Osteoblast (primary cell): ENCODE data around the gene USP6NL. TPM values are rescaled to one million over a fixed set of nuclear protein-coding genes. Genes with fewer than 3 reads are reported as not detected.
"Not testable (repeated sequence)": the region's sequence is repeated elsewhere in the genome, so short reads cannot be mapped to it uniquely, and the experiment has no call there.

Experiments
- DNase-seq: peaks from one replicate; pipeline ENCODE4 v3.0.0; 2011; ENCODE audit warnings: low spot score, mixed read lengths; ENCODE audit not compliant: insufficient read length; ENCODE audit errors: missing footprints
- H2AFZ ChIP-seq: 2 replicates; pipeline ENCODE4 v1.6.0; 2011; ENCODE audit warnings: mild to moderate bottlenecking, low read length
- H3K27ac ChIP-seq: 2 replicates; pipeline ENCODE4 v1.5.1; 2011; ENCODE audit warnings: mild to moderate bottlenecking, low read depth, low read length, moderate library complexity
- H3K27me3 ChIP-seq: 2 replicates; pipeline ENCODE4 v1.6.0; 2012; ENCODE audit warnings: mild to moderate bottlenecking, control low read depth, inconsistent platforms, low read length, moderate library complexity; ENCODE audit not compliant: insufficient read depth
- H3K36me3 ChIP-seq: 2 replicates; pipeline ENCODE4 v1.5.1; 2011; ENCODE audit warnings: mild to moderate bottlenecking, low read length, control low read depth, moderate library complexity; ENCODE audit not compliant: insufficient read depth
- H3K4me1 ChIP-seq: 2 replicates; pipeline ENCODE4 v1.5.1; 2011; ENCODE audit warnings: mild to moderate bottlenecking, low read length, control low read depth, moderate library complexity; ENCODE audit not compliant: insufficient read depth
- H3K4me2 ChIP-seq: 2 replicates; pipeline ENCODE4 v1.6.0; 2011; ENCODE audit warnings: mild to moderate bottlenecking, low read length; ENCODE audit not compliant: insufficient read depth
- H3K4me3 ChIP-seq: fragments of 200-600 bp; sonication (generic); 3 replicates; pipeline ENCODE4 v1.5.1; 2012; ENCODE audit warnings: mild to moderate bottlenecking, low read length, inconsistent platforms; ENCODE audit not compliant: insufficient read depth
- H3K79me2 ChIP-seq: 2 replicates; pipeline ENCODE4 v1.6.0; 2012; ENCODE audit warnings: mild to moderate bottlenecking, low read length, control low read depth, inconsistent platforms; ENCODE audit not compliant: insufficient read depth
- H3K9me3 ChIP-seq: 2 replicates; pipeline ENCODE4 v1.5.1; 2011; ENCODE audit warnings: low read depth, low read length, control low read depth
- H4K20me1 ChIP-seq: 2 replicates; pipeline ENCODE4 v1.6.0; 2012; ENCODE audit warnings: mild to moderate bottlenecking, low read length, control low read depth; ENCODE audit not compliant: insufficient read depth
- total RNA-seq: library from RNA; depleted of rRNA; stranded (reverse); fragments of >200 nt; gene quantifications from 2 replicates; pipeline ENCODE4 v1.2.3, GENCODE V29; 2012
- TF ChIP-seq, protein P1 (sequence below): IDR thresholded peaks from 2 replicates; pipeline ENCODE4 v1.5.1; 2011; ENCODE audit warnings: mild to moderate bottlenecking, low read depth, low read length, moderate library complexity; ENCODE audit errors: extremely low read depth

USP6NL gene
- total RNA-seq, 1 donor = 13.8 TPM

DNA sequence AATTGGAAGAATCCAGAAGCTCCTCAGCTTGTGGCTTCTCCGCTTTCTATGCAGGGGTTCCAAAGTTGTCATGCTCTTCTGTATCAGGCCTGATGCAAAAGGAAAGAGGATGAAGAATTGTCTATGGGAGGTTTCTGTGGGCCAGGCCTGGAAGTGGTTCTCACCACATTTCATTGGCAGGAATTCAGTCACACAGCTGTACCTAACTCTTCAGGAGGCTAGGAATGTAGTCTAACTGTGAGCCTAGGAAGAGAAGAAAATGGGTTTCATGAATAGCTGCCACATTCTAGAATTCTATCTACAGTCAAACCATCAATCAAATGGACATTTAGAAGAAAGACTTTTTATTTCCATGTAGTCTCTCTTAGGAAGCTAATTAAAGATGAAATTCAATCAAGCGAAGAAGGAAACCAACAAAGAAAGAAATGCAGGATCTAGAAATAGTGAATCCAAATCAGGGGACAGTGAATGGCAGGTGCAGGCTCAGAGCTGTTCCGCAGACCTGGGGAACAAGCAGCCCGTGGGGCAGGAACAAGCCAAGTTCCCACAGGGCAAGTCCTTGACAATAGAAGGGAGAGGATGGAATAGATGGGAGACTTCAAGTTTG, 25.4 kb upstream of the USP6NL start:
- H4K20me1 ChIP-seq = no peaks in the 10 kb centered on the region
- no peak overlapping the region for H3K27ac ChIP-seq
- no peak overlapping the region for H3K4me3 ChIP-seq
- H3K4me2 ChIP-seq = no peak overlapping the region
- H3K79me2 ChIP-seq = no peaks in the 10 kb centered on the region
- H2AFZ ChIP-seq = no peak overlapping the region
- no peaks in the 10 kb centered on the region for H3K9me3 ChIP-seq
- no peaks in the 10 kb centered on the region for H3K4me1 ChIP-seq
- TF ChIP-seq, protein P1, sequence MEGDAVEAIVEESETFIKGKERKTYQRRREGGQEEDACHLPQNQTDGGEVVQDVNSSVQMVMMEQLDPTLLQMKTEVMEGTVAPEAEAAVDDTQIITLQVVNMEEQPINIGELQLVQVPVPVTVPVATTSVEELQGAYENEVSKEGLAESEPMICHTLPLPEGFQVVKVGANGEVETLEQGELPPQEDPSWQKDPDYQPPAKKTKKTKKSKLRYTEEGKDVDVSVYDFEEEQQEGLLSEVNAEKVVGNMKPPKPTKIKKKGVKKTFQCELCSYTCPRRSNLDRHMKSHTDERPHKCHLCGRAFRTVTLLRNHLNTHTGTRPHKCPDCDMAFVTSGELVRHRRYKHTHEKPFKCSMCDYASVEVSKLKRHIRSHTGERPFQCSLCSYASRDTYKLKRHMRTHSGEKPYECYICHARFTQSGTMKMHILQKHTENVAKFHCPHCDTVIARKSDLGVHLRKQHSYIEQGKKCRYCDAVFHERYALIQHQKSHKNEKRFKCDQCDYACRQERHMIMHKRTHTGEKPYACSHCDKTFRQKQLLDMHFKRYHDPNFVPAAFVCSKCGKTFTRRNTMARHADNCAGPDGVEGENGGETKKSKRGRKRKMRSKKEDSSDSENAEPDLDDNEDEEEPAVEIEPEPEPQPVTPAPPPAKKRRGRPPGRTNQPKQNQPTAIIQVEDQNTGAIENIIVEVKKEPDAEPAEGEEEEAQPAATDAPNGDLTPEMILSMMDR = no peak
- no peaks in the 10 kb centered on the region for H3K27me3 ChIP-seq
- no peak for DNase-seq
- H3K36me3 ChIP-seq = no peaks in the 10 kb centered on the region

DNA sequence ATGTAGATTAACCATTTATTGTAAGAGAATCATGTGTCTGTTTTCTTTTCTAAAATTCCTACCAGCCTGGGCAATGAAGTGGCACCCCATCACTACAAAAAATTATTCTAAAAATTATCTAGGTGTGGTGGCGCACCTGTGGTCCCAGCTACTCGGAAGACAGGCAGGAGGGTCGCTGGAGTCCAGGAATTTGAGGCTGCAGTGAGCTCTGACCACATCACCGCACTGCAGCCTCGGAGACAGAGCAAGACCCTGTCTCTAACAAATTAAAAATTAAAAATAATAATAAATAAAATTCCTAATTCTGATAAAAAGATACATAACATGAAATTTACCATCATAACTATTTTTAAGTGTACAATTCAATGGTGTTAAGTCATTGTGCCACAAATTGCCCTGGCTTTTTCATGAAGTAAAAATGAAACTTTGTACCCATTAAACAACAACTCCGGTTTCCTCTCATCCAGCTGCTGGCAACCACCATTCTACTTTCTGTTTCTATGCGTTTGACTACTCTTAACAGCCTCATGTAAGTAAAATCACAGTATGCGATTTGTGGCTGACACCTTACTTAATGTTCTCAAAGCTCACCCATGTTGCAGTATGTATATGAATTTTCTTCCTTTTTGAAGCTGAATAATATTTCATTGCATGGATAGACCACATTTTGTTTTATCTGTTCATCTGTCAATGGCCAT, 20.6 kb upstream of the USP6NL start:
- no peaks in the 10 kb centered on the region for H4K20me1 ChIP-seq
- H2AFZ ChIP-seq = no peak overlapping the region
- H3K27ac ChIP-seq = no peak overlapping the region
- H3K4me1 ChIP-seq = no peaks in the 10 kb centered on the region
- TF ChIP-seq, protein P1 = no peak
- H3K4me3 ChIP-seq = no peak overlapping the region
- H3K36me3 ChIP-seq = no peaks in the 10 kb centered on the region
- H3K9me3 ChIP-seq = no peaks in the 10 kb centered on the region
- H3K4me2 ChIP-seq = no peak overlapping the region
- H3K79me2 ChIP-seq = no peaks in the 10 kb centered on the region
- H3K27me3 ChIP-seq = no peaks in the 10 kb centered on the region
- no peak for DNase-seq

DNA sequence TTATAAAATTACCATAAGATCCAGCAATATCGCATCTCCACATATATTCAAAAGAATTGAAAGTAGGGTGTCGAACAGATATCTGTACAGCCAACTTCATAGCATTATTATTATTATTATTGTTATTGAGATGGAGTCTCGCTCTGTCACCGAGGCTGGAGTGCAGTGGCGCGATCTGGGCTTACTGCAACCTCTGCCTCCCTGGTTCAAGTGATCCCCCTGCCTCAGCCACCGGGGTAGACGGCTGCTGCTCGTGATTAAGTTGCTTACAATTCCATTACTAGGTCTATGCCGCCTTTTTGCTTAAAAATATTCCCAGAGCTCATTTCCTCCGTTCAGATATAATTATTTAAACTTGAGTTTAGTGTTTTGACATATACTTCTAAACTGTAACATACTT, 19.8 kb upstream of the USP6NL start:
- no peak overlapping the region for H3K4me3 ChIP-seq

DNA sequence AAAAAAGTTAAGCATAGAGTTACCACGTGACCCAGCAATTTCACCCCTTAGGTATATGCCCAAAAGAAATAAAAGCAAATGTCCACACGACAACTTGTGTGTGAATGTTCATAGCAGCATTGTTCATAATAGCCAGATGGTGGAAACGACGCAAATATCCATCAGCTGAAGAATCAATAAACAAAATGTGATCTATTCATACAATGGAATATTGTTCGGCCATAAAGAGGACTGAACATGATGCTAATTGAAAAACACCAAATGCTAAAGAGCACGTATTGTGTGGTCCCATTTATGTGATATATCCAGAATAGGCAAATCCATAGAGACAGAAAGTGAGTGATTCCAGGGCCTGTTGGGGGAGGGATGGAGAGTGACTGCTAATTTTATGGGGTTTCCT, 18.3 kb upstream of the USP6NL start:
- TF ChIP-seq, protein P1 = no peak
- H3K27ac ChIP-seq = no peak overlapping the region
- no peak overlapping the region for H3K4me3 ChIP-seq
- H2AFZ ChIP-seq = no peak overlapping the region
- H3K36me3 ChIP-seq = no peaks in the 10 kb centered on the region
- no peak overlapping the region for H3K4me2 ChIP-seq
- H3K4me1 ChIP-seq = no peaks in the 10 kb centered on the region
- DNase-seq = no peak
- no peaks in the 10 kb centered on the region for H3K79me2 ChIP-seq
- no peaks in the 10 kb centered on the region for H3K9me3 ChIP-seq
- no peaks in the 10 kb centered on the region for H3K27me3 ChIP-seq
- no peaks in the 10 kb centered on the region for H4K20me1 ChIP-seq

More for the DNA sequence above, 19.8 kb upstream of the USP6NL start:
- TF ChIP-seq, protein P1 = no peak
- Histone ChIP-seq H3K79me2 (no peaks in the 10 kb centered on the region), H2AFZ (no peak overlapping the region), H3K27ac (no peak overlapping the region), H3K4me1 (no peaks in the 10 kb centered on the region), H3K4me2 (no peak overlapping the region), H3K9me3 (no peaks in the 10 kb centered on the region), H3K36me3 (no peaks in the 10 kb centered on the region), H3K27me3 (no peaks in the 10 kb centered on the region), H4K20me1 (no peaks in the 10 kb centered on the region)
- no peak for DNase-seq

DNA sequence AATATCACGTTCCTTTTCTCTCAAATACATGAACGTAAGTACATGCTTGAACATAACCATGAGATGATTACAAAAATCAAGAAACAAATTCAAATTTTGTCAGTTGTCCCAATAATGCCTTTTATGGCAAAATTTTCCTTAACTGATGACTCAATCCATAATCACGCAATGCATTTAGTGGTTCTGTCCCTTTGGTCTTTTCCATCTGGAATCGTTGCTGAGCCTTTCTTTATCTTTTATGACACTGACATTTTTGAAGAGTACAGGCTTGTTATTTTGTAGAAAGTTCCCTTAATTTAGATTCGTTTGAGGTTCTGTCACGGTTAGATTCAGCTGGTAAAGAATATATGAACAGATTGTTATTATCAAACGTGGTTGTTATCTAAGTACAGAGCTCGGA, 16.5 kb upstream of the USP6NL start:
- not testable (repeated sequence) for H2AFZ ChIP-seq

More for the DNA sequence above, 16.5 kb upstream of the USP6NL start:
- not testable (repeated sequence) for H3K4me1 ChIP-seq, H3K36me3 ChIP-seq, H3K4me2 ChIP-seq, H3K27ac ChIP-seq, H3K9me3 ChIP-seq, H4K20me1 ChIP-seq, H3K4me3 ChIP-seq, DNase-seq, H3K79me2 ChIP-seq, H3K27me3 ChIP-seq
